A204.1 (cell line): Measurements from ENCODE around the gene MAST1.
"Not testable (repeated sequence)": the region's sequence is repeated elsewhere in the genome, so short reads cannot be mapped to it uniquely, and the experiment has no call there.

Source experiments
- FAIRE-seq: peaks from 2 replicates; lab custom pipeline; 2012; peaks lifted over from hg19 to GRCh38; lab: Jason Lieb, UNC

The MAST1 gene

GRCh38 chr19:12801466-12802266, 36.6 kb upstream of the MAST1 start, which contains the start of the genes PRDX2 and THSD8:
TSS of gene PRDX2 (minus strand) at chr19:12801800. CDS start at chr19:12801261, 539 bp downstream.
TSS of gene THSD8 (plus strand) at chr19:12802069. CDS start at chr19:12802072, 3 bp downstream.
- FAIRE-seq: no peak

DNA sequence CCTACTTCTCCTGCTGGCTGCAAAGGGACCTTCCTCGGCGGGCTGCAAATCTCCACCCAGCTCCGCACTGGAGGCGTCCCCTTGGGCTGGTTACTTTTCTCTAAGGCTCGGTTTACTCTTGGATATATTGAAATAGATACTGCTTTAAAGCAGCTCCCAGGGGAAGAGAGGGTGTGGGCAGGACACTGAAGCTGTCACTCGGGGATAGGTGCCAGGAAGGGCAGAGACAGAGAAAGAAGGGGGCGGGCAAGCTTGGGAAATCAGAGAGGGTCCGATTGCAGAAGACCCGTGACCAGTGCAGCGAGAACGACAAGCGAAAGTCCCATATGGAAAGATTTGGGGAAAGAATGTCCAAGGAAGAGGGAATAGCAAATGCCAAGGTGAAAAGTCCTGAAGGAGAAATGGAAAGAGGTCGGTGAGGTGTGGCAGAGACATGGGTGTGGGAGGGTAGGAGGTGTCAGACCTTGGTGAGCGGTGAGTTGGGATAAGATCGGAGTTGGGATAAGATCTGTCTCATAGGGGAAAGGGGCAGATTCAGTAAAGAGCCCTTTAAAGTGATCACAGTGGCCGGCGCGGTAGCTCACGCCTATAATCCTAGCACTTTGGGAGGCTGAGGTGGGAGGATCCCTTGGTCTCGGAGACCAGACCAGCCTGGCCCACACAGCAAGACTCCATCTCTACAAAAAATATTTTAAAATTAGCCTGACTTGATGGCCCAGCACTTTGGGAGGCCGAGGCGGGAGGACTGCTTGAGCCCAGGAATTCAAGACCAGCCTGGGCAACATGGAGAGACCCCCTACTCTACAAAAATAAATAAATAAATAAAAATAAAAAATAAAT, 35.8 kb upstream of the MAST1 start:
- no peak for FAIRE-seq

DNA sequence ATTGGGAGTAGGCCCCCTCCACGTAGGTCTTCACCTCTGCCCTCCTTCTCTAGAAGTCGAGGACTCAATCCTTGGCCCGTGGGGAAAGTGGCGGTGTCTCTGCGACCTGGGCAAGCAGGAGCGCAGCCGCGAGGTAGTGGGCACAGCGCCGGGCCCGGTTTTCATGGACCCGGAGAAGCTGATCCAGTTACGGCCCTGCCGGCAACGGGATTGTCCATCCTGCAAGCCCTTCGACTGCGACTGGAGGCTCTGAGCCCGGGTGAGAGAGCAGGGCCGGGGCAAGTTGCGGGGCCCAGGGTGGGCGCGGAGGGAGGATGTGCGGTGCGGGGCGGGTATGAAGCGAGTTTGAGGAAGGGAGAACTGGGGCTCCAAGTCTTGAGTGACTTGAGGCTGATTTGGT, 34.3 kb upstream of the MAST1 start:
- FAIRE-seq: no peak

- FAIRE-seq: no peak
Measured at GRCh38 chr19:12806242-12807081, 31.9 kb upstream of the MAST1 start, which contains the start of gene RNASEH2A. TSS of gene RNASEH2A (plus strand) at chr19:12806584. CDS start at chr19:12806674, 90 bp downstream.

DNA sequence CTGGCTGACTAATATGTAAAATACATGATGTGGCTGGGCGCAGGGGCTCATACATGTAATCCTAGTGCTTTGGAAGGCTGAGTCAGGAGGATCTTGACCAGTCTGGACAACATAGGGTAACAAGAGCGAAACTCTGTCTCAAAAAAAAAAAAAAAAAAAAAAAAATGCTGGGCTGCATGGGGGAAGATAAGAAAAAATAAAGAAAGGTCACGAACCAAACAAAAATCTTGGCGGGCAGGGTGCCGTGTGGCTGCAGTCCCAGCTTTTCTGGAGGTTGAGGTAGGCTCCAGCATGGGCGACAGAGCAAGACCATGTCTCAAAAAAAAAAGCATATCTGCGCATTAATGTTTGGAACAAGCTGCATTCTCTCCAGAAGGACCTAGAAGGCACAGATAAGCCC, 23.2 kb upstream of the MAST1 start:
- no peak for FAIRE-seq

GRCh38 chr19:12817188-12817587, 21.1 kb upstream of the MAST1 start:
- FAIRE-seq: not testable (repeated sequence)

DNA sequence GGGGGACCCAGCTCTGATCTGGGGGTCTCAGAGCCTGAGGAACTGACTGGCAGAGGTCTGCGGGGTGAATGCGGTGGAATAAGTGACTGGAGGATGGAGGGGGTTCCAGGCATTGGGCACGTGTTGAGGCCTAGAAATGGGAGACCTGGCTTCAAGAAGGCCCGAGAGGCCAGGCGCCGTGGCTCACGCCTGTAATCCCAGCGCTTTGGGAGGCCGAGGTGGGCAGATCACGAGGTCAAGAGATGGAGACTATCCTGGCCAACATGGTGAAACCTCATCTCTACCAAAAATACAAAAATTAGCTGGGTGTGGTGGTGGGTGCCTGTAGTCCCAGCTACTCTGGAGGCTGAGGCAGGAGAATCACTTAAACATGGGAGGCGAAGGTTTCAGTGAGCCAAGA, 20.5 kb upstream of the MAST1 start:
- not testable (repeated sequence) for FAIRE-seq

GRCh38 chr19:12821761-12822160, 16.6 kb upstream of the MAST1 start:
- FAIRE-seq: no peak

DNA sequence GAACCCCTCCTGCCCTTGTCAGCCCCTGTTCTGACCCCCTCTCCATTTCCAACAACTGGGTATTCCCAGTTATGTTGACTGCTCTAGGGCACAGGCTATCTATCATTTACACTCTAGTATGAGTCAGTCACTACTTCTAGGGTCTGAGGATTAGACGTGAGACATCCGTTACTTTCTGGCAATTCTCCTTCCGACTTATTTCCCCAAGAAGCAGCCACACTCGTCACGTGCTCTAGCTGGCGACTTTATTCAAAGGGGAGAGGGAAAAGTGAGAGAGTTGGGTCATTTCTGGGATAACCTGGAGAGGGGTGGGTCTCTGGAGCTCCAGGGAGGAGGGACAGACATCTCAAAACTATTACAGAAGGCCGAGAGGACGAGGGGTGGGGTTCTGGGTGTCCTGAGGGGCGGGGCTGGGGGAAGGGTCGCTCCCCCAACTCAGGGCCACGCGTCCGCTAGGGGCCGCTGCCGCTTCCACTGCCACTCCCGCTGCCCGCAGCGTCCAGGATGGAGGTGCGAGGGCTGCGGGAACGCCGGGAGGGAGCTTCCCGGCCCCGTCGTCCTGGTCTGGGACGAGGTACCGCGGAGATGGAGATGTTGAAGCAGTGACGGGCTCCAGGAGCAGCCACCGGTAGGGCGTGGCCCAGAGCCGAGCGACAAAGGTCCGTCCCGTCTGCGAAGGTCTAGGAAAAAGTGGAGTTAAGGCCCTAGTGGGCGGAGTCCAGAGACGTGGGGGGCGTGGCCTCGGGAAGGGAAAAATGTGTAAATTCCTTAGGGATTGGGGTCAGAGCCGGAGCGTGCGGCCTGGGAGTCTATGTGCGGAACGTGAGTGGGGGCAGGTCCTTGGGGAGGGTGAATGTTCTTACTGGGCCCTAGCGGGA, 12.8 kb upstream of the MAST1 start:
- no peak for FAIRE-seq

- FAIRE-seq: no peak
Measured at GRCh38 chr19:12828494-12828893, 9.8 kb upstream of the MAST1 start.

DNA sequence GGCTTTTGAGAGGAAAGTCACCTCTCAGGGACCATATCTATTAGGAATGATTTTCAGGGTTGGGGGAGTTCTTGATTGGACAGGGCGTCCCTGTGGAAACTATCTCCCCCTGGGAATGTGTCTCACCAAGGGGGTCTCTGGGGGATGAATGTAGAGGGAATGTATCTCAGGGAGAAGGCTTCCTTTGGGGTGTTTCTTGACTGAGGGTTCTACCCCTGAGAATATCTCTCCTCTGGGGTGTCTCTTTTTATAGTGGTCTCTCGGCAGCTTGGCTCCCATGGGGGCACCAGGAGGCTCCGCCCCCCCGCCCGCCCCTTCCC, 4.9 kb upstream of the MAST1 start:
- no peak for FAIRE-seq

GRCh38 chr19:12833738-12834565, 4.4 kb upstream of the MAST1 start:
- no peak for FAIRE-seq

DNA sequence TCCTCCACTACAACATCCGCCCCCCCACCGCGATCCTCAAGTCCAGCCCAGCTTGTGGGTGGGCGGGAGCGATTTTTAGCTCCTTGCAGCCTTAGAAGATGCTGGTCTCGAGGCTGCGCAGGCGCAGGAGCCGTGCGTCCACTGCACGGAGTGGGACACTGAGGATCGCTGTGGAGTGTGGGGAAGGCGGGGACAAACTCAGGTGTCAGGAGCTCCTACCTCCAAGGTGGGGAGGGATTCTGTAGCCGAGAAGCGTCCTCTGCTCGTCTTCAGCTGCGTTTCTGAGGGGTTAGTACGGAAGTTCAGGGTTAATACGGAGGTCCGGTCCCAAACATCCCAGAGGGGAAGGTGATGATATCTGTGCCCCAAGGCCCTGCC, 3.8 kb upstream of the MAST1 start, which contains the start of gene RTBDN:
Gene RTBDN (minus strand): TSS at position 14 of the 378 bp plus-strand sequence. CDS start 4,600 bp downstream, outside the sequence.
- FAIRE-seq: no peak

DNA sequence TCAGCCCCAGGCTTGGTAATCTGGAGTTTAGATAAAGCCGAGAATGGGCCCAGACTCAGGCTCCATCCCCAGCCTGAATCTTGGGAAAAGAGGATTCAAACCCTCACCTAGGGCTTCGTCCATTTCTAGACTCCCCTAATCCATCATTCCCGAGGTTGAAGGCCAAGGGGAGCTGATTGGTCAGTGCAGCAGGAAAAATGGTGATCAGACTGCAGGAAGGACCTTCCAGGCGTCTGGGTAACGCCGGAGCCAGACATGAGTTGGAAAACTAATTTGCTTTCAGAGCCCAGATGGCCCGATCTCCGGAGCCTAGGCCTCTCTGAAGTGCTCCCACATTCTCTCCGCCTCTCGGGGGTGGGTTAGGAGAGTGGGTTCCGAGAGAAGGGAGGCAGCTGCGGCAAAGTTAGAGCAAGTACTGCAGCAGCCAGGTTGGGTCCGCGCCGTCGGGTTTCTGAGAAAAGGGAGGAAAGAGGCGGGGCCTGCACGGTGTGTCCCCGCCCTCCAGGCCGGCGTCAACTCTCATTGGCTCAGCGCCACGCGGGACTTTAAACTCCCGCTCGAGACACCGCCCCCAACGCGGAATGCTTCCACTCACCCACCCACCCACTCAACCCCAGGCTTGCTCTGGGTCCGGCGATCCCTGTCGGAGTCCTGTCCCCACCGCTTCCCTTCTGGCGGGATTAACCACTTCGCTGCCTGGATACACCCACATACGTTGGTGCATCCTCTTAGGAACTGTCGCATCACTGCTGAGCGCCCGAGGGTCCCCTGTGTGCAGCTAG, 3.1 kb upstream of the MAST1 start:
- no peak for FAIRE-seq

GRCh38 chr19:12836529-12836863, 1.8 kb upstream of the MAST1 start:
- no peak for FAIRE-seq

- no peak for FAIRE-seq
Measured at GRCh38 chr19:12837225-12837624, 1.1 kb upstream of the MAST1 start.

GRCh38 chr19:12838886-12839756, 806 bp downstream of the MAST1 start:
- FAIRE-seq: no peak
